ENCODE measurements around the gene ZNF121. TPM values are rescaled to one million over a fixed set of nuclear protein-coding genes. Genes with fewer than 3 reads are reported as not detected.

The ZNF121 gene
- polyA plus RNA-seq, result 10.3 and 10.9 TPM in 2 replicates

DNA sequence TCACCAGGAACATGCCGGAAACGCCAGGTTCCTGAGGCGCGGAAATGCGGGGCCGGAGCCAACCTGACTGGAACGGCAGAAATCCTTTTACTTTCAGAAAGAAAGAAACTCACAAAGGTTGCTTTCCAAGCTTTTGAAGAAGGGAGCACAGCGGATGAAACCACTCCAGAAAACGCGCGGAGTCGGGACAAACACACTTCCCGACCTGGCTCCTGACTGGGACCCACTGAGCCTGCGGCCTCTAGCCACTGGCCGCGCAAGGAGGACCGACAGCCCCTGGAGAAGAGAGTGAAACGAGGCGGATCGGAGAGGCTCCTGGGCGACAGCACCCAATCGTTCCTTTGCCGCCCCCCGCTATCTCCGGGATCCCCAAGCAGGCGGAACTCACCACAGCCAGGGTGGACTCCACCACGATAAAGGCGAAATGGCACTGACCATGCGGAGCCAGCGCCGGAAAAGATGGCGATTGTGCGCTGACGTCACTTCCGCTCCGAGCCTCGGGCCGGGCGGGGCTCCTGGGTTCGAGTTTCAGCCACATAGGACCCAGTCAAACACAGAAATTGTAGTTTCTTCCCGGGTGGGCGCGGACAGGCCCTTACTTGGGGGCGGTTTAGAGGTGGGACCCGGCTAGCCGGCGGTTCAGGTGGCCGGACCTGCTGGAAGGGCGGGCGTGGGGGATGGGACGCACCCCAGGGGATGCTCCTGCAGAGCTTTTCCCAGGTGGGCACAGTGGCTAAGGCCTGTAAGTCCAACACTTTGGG lies at the start of gene ZNF121:
ZNF121 (minus strand) TSS at position 432 of the 761 bp plus-strand sequence. CDS start 16,407 bp downstream, outside the sequence.

DNA sequence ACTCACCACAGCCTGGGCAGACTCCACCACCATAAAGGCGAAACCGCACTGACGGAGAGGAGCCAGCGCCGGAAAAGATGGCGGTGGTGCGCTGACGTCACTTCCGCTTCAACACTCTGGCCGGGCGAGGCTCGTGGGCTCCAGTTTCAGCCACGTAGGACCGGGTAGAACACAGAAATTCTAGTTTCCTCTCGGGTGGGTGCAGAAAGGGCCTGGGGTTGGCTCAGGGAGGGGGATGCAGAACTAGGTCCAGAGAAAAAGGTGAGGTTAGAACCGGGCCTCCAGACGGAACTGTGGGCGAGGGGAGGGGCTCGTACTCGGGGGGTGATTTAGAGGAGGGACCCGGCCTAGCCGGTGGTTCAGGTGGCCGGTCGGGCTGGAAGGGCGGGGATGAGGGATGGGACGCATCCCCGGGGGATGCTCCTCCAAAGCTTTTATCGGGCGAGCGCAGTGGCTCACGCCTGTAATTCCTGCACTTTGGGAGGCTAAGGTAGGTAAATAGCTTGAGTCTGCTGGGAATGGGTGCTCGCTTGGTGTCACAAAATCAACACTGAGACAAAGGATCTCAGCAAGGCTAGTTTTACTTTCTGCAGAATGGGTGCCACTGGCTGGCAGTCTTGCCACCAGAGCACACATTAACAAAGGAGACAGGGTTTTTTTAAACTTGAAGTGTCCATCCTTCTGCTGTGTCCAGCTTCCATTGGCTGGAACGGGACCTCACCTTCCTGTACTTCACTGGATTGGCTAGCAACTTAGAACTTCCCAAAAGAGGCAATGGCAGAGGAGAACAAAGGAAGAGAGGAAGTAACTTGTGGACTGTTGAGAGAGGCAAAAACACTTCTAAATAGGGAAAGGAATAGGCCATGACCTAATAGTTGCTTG lies 37.1 kb upstream of the ZNF121 start, which contains the start of gene ZNF561:
ZNF561 (minus strand) TSS at position 77 of the 882 bp plus-strand sequence. CDS start 1,776 bp downstream, outside the sequence.

DNA sequence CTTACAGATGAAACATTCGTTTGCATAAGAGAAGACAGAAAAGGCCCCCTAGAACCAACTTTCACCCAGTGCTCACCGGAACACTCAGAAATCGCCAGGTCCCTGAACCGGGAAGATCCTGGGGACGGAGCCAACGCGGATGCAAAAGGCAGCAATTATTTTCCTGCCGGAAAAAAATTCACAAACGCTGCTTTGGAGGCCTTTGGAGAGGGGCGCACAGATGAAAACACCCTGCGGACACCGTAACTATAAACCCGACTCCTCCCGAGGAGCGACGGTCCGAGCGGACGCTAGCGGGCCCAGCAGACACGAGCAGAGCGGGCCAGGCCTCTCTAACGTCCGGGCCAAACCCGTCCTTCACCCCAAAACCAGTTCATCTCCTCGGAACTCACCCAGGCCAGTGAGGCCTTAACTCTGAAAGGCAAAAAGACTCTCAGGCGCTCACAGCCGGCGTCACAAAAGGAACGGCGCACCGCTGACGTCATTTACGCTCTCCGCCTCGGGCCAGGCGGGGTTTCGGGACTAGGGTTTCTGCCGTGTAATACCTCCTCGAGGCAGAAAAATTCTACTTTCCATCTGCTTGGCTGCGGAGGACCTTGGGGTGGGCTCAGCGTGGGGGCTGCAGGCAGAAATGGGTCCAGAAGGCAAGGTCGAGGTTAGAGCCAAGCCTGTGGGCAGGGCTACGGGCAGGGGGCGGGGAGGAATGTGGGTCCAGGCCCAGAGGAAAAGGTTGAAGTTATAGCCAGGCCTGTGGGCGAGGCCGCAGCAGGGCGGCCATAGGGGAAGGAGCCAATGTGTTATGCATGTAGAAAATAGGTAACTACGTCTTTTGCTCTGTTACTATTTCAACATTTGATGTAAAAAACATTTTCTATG lies 45.9 kb downstream of the ZNF121 start, which contains the start of gene ZNF426:
ZNF426 (minus strand) TSS at position 463 of the 876 bp plus-strand sequence. CDS start 2,413 bp downstream, outside the sequence.

Other genes with a start within 250 kb of the ZNF121 start
- 10.9 and 11.7 TPM in 2 replicates for gene ZNF177, start 221.5 kb downstream of the ZNF121 start, polyA plus RNA-seq
- 6.6 and 8.7 TPM in 2 replicates for gene ZNF266, start 148.9 kb downstream of the ZNF121 start, polyA plus RNA-seq
- gene ZNF560, start 85.9 kb downstream of the ZNF121 start, polyA plus RNA-seq, result not detected in 2 replicates
- 5.7 and 7.9 TPM in 2 replicates for gene ZNF426, start 45.9 kb downstream of the ZNF121 start, polyA plus RNA-seq
- 6.9 TPM in 2 replicates for gene ZNF561, start 36.7 kb upstream of the ZNF121 start, polyA plus RNA-seq
- gene ZNF562, start 90.6 kb upstream of the ZNF121 start, polyA plus RNA-seq, result 2.9 and 8.1 TPM in 2 replicates
- 2.3 and 11.3 TPM in 2 replicates for gene ZNF846, start 184.2 kb upstream of the ZNF121 start, polyA plus RNA-seq
- gene FBXL12, start 234.6 kb upstream of the ZNF121 start, polyA plus RNA-seq, result 0.41 and 4.1 TPM in 2 replicates
- gene UBL5, start 243.4 kb upstream of the ZNF121 start, polyA plus RNA-seq, result 1,228 and 1,427 TPM in 2 replicates

Data from Purkinje cell (primary cell).